GM23248 (cell line): ENCODE results near the gene AK8.
"Not testable (repeated sequence)": the region's sequence is repeated elsewhere in the genome, so short reads cannot be mapped to it uniquely, and the experiment has no call there.

Source experiments
- EZH2 ChIP-seq: fragments of 200-600 bp; sonication (generic); IDR thresholded peaks from 2 replicates; pipeline ENCODE4 v1.6.1; 2018; ENCODE audit warnings: antibody characterized with exemption, mild to moderate bottlenecking; ENCODE audit not compliant: insufficient read depth, poor library complexity, severe bottlenecking
- EZH2phosphoT487 ChIP-seq: fragments of 200-600 bp; sonication (generic); IDR thresholded peaks from 2 replicates; pipeline ENCODE4 v1.6.1; 2018; ENCODE audit warnings: antibody characterized with exemption, moderate library complexity, mild to moderate bottlenecking, low read depth; ENCODE audit not compliant: insufficient read depth

DNA sequence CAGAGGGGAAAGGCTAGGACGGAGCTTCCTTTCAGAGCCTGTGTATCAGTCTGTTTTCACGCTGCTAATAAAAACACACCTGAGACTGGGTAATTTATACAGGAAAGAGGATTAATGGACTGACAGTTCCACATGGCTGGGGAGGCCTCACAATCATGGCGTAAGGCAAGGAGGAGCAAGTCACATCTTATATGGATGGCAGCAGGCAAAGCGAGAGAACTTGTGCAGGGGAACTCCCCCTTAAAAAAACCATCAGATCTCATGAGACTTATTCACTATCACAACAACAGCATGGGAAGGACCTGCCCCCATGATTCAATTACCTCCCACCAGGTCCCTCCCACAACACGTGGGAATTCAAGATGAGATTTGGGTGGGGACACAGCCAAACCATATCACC is 106.3 kb downstream of the AK8 start:
- not testable (repeated sequence) for TF ChIP-seq EZH2phosphoT487, EZH2
